ENCODE data around the gene RBMS2. TPM values are rescaled to one million over a fixed set of nuclear protein-coding genes. Genes with fewer than 3 reads are reported as not detected.

RBMS2 gene
- total RNA-seq, 3 donors from 2014 or later = 35.9 to 47.8 (median 41.0) TPM

- H3K4me1 ChIP-seq (ENCODE audit: low read depth) = peaks cover 53% of the 10 kb centered on the region
- DNase-seq (peak in 1 of 3 donors; percentile 28), ATAC-seq (no peak)
- intact Hi-C loops (cut with DNase I, micrococcal nuclease) = loop anchor here in 1 of 2 donors (5.0 to 10.0 kb wide), 2 partner anchors 54 to 109 kb away; partner anchors contain the start of genes PTGES3 and RBMS2
- H3K9me3 ChIP-seq = no peaks in the 10 kb centered on the region
- no peak for TF ChIP-seq CTCF (IDR thresholded peaks at IDR 0.05)
- peaks cover 4% of the 10 kb centered on the region for H3K36me3 ChIP-seq (ENCODE audit: low read depth)
- peak overlapping the region; percentile 67 for H3K4me3 ChIP-seq
Observed at GRCh38 chr12:56633468-56634241, 112.0 kb downstream of the RBMS2 start.

GRCh38 chr12:56634242-56634836 lies 112.7 kb downstream of the RBMS2 start:
- intact Hi-C loops (cut with DNase I, micrococcal nuclease) = loop anchor here in 1 of 2 donors (5.0 to 10.0 kb wide), 2 partner anchors 53 to 110 kb away; partner anchors contain the start of genes PTGES3 and RBMS2

GRCh38 chr12:56634837-56635791 lies 113.5 kb downstream of the RBMS2 start:
- Histone ChIP-seq H3K4me1 (ENCODE audit: low read depth) (peaks cover 57% of the 10 kb centered on the region), H3K36me3 (ENCODE audit: low read depth) (peaks cover 10% of the 10 kb centered on the region), H3K4me3 (peak overlapping the region; percentile 67), H3K9me3 (no peaks in the 10 kb centered on the region)
- ATAC-seq (peak; percentile 64), DNase-seq (peak; percentile 87 to 90 (median 90))
- intact Hi-C loops (cut with DNase I, micrococcal nuclease) = loop anchor here in 1 of 2 donors (5.0 to 10.0 kb wide), 2 partner anchors 52 to 110 kb away; partner anchors contain the start of genes PTGES3 and RBMS2
- no peak for TF ChIP-seq CTCF (IDR thresholded peaks at IDR 0.05)

More at GRCh38 chr12:56634242-56634836, 112.7 kb downstream of the RBMS2 start:
- Histone ChIP-seq H3K4me1 (ENCODE audit: low read depth) (peaks cover 57% of the 10 kb centered on the region), H3K9me3 (no peaks in the 10 kb centered on the region), H3K4me3 (peak overlapping the region; percentile 67), H3K36me3 (ENCODE audit: low read depth) (peaks cover 10% of the 10 kb centered on the region)
- DNase-seq = peak; percentile 74 to 84 (median 82)
- no peak for TF ChIP-seq CTCF (IDR thresholded peaks at IDR 0.05)
- ATAC-seq = peak; percentile 12

- DNase-seq (peak; percentile 93 to 96 (median 95)), ATAC-seq (peak; percentile 76)
- H3K4me1 ChIP-seq (ENCODE audit: low read depth) = peaks cover 48% of the 10 kb centered on the region
- peaks cover 10% of the 10 kb centered on the region for H3K36me3 ChIP-seq (ENCODE audit: low read depth)
- intact Hi-C loops (cut with DNase I, micrococcal nuclease) = loop anchor here in 1 of 2 donors (10.0 kb wide), 1 partner anchor 111 kb away; the partner anchor contains the start of gene RBMS2
- peak overlapping the region; percentile 67 for H3K4me3 ChIP-seq
- no peaks in the 10 kb centered on the region for H3K9me3 ChIP-seq
- TF ChIP-seq CTCF (IDR thresholded peaks at IDR 0.05) = no peak
Observed at GRCh38 chr12:56635806-56636674, 114.4 kb downstream of the RBMS2 start.

Data from mucosa of descending colon (tissue), 3 donors.